HL-60/S4 treated with phorbol 12-myristate 13-acetate at 8.2 ng/mL for 4 days and 3 days (cell line): ENCODE measurements around the gene PBX1.
"Not testable (repeated sequence)": the region's sequence is repeated elsewhere in the genome, so short reads cannot be mapped to it uniquely, and the experiment has no call there.

Experiments used
- in situ Hi-C: fragments of 300-500 bp; cut with MboI; formaldehyde crosslinking; loops from 2 replicates; pipeline ENCODE4 v1.15.0; 2022; ENCODE audit warnings: low sequenced_read_pairs

Gene PBX1

GRCh38 chr1:164637461-164638375, 78.7 kb downstream of the PBX1 start:
- in situ Hi-C loops, result no loop called here

GRCh38 chr1:164638492-164639202, 79.7 kb downstream of the PBX1 start:
- in situ Hi-C loops, result no loop called here

- in situ Hi-C loops, result no loop called here
Observed at GRCh38 chr1:164640686-164641352, 81.8 kb downstream of the PBX1 start.

- in situ Hi-C loops, result no loop called here
Observed at GRCh38 chr1:164641353-164641730, 82.4 kb downstream of the PBX1 start.

DNA sequence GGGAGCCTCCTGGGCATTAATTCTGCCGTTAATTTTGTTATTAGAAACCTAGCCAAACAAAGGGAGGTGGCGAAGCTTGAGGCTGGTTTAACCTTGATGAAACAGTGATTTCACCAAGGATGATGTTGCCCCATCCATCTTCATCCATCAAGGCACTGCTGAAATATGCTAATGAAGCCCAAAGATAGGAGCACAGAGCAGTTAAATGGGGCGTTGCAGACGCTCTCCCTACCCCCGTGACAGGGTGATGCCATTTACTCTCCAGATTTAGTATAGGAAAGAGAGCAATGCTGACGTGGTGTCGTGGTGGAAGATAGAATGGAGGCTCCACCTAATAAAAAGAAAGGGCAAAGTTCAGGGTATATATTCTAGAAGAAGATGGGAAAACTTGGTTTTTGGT, 84.0 kb downstream of the PBX1 start:
- in situ Hi-C loops, result no loop called here

GRCh38 chr1:164644268-164644667, 85.3 kb downstream of the PBX1 start:
- in situ Hi-C loops, result no loop called here

- in situ Hi-C loops, result no loop called here
Observed at GRCh38 chr1:164644774-164645644, 86.0 kb downstream of the PBX1 start.

- in situ Hi-C loops, result no loop called here
Observed at GRCh38 chr1:164645921-164646320, 86.9 kb downstream of the PBX1 start.

GRCh38 chr1:164647211-164647610, 88.2 kb downstream of the PBX1 start:
- in situ Hi-C loops, result no loop called here

- in situ Hi-C loops, result no loop called here
Observed at GRCh38 chr1:164648636-164649035, 89.7 kb downstream of the PBX1 start.

DNA sequence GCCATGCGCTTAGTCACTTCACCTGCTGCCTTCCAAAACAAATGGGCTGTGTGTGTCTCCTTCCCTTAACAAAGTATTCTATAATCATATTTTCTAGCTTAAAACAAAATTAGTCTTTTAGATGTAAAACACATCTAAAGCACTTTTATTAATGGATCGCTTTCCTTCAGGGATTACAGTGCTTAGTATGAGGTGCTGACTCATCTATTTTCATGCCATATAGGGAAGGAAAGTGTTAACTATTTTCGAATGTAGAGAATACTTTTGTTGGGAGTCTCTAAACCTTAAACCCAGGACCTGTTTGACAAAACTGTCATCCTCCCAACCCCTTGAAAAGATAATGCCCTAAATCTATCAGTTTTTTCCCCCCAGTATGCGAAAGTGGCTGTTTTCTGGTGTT, 90.2 kb downstream of the PBX1 start:
- in situ Hi-C loops, result no loop called here

GRCh38 chr1:164650531-164650930, 91.5 kb downstream of the PBX1 start:
- in situ Hi-C loops, result no loop called here

- in situ Hi-C loops, result no loop called here
Observed at GRCh38 chr1:164651351-164651951, 92.5 kb downstream of the PBX1 start.

- in situ Hi-C loops, result not testable (repeated sequence)
Observed at GRCh38 chr1:164652969-164653368, 94.0 kb downstream of the PBX1 start.

DNA sequence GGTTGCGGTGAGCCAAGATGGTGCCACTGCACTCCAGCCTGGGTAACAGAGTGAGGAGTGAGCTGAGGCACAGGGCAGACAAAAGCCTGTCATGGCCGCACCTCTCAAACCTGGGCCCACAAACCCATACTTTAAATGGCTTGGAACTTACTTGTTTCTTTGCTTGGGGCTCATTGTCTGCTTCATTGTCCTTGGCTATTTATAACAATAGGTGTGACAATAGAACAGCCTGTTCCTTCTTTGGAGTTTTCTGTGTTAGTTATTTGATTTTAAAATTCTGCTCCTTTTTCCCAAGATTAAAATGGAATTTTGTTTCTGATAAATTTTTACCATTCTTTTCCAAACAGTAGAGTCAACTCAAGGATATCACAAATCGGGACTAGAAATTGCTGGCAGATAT, 94.7 kb downstream of the PBX1 start:
- in situ Hi-C loops, result no loop called here

DNA sequence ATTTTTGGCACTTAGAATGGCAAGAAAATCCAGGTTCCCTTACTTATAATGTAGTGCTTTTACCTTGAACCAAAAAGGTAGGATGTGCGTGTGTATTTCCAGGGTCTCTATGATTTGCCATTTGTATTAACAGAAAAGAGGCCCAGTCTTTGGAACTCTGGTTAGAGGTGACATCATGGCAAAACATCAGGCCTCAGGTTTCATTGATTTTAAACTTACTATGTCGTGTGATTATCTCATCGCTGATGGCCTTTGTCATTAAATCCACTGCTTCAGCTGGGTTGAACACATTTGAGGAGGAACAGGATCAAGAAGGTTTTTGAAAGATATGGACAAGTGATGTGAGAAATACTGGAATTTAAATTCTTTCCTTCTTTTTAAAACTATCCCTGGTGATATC, 95.2 kb downstream of the PBX1 start:
- in situ Hi-C loops, result no loop called here

DNA sequence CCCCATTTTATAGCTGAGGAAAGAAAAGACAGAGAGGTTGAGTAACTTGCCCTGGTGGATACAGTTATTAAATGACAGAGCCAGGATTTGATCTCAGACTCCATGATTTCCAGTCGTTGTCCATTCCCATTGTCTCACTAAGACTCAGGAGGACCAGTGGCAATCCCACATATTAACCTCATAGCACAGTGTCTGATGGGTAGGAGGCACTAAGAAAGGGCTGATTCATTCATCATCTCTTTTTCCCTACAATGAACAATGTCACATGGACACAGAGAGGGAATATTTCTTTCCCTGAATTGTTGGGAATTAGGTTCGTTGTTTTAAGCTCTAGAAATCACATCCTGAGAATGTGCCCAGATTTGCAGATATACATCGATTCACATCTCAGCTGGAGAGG, 99.9 kb downstream of the PBX1 start:
- in situ Hi-C loops, result no loop called here

- in situ Hi-C loops, result no loop called here
Observed at GRCh38 chr1:164659621-164660411, 100.8 kb downstream of the PBX1 start.

- in situ Hi-C loops, result no loop called here
Observed at GRCh38 chr1:164660412-164660772, 101.4 kb downstream of the PBX1 start.

- in situ Hi-C loops, result no loop called here
Observed at GRCh38 chr1:164660775-164661174, 101.8 kb downstream of the PBX1 start.
